Thyroid gland (tissue), 4 donors: Measurements from ENCODE around the gene TASP1. TPM values are rescaled to one million over a fixed set of nuclear protein-coding genes. Genes with fewer than 3 reads are reported as not detected.
"Not testable (repeated sequence)": the region's sequence is repeated elsewhere in the genome, so short reads cannot be mapped to it uniquely, and the experiment has no call there.

Experiments used
- DNase-seq, 2 donors: peaks; one replicate each; pipeline ENCODE4 v3.0.0-alpha.2; 2019
- H3K27ac ChIP-seq, 3 donors: fragments of 200-600 bp; sonication (generic); 1 replicate in 2 of 3; 2 replicates in 1 of 3; pipeline ENCODE4 v1.5.1; 2016 to 2019; ENCODE audit warnings: mild to moderate bottlenecking in 1 of 3, moderate library complexity in 1 of 3
- H3K27me3 ChIP-seq: fragments of 200-600 bp; sonication (generic); one replicate; pipeline ENCODE4 v1.5.1; 2019
- H3K36me3 ChIP-seq, 2 donors: fragments of 200-600 bp; sonication (generic); one replicate each; pipeline ENCODE4 v1.5.1; 2016 to 2019
- H3K4me1 ChIP-seq, 2 donors: fragments of 200-600 bp; sonication (generic); one replicate each; pipeline ENCODE4 v1.5.1; 2017 to 2019
- H3K4me3 ChIP-seq, 3 donors: fragments of 200-600 bp; sonication (generic); replicated peaks in 1 of 3; 1 replicate in 2 of 3; 2 replicates in 1 of 3; pipeline ENCODE4 v1.5.1; 2016; ENCODE audit warnings: mild to moderate bottlenecking in 1 of 3
- H3K9me3 ChIP-seq: fragments of 200-600 bp; sonication (generic); one replicate; pipeline ENCODE4 v1.5.1; 2017
- POLR2A ChIP-seq, 2 donors: fragments of 450-650 bp; IDR thresholded peaks; one replicate each; pipeline ENCODE4 v1.6.1; 2017; ENCODE audit warnings: antibody characterized with exemption in 2 of 2, mild to moderate bottlenecking in 2 of 2, moderate library complexity in 1 of 2
- WGBS, 2 donors: methylation state at CpG; one replicate each; pipeline ENCODE4 v1.1.5; 2017; 5-methylcytosine and 5-hydroxymethylcytosine counted together
- intact Hi-C: fragments of 100-400 bp; cut with DNase I; formaldehyde crosslinking; loops from one replicate; pipeline ENCODE4 v1.15.1; 2023
- total RNA-seq, 4 donors: library from RNA; depleted of rRNA; stranded (reverse); fragments of >200 nt; gene quantifications; one replicate each; pipeline ENCODE4 v1.2.3, GENCODE V29; 2016
- TF ChIP-seq, protein P1 (sequence below), 6 experiments: fragments of 200-600 bp in 3 of 6; fragments of 450-650 bp in 3 of 6; sonication (generic) in 3 of 6; IDR thresholded peaks; one replicate each; pipeline ENCODE4 v1.5.1; 2016 to 2019; ENCODE audit warnings: antibody characterized with exemption in 6 of 6, mild to moderate bottlenecking in 2 of 6, inconsistent platforms in 1 of 6, moderate library complexity in 1 of 6

The TASP1 gene
- total RNA-seq, 4 donors from 2014 or later, result 16.4 to 31.2 (median 23.9) TPM

- H3K36me3 ChIP-seq, result no peaks in the 10 kb centered on the region
- WGBS, 2 donors, result 40 to 41% methylated on average over 11 of the region's 11 CpGs
- H3K27ac ChIP-seq, result no peak overlapping the region
- H3K4me3 ChIP-seq, result no peak overlapping the region
- H3K27me3 ChIP-seq, result no peaks in the 10 kb centered on the region
- no peak for TF ChIP-seq POLR2A (IDR thresholded peaks at IDR 0.05)
- TF ChIP-seq, protein P1, sequence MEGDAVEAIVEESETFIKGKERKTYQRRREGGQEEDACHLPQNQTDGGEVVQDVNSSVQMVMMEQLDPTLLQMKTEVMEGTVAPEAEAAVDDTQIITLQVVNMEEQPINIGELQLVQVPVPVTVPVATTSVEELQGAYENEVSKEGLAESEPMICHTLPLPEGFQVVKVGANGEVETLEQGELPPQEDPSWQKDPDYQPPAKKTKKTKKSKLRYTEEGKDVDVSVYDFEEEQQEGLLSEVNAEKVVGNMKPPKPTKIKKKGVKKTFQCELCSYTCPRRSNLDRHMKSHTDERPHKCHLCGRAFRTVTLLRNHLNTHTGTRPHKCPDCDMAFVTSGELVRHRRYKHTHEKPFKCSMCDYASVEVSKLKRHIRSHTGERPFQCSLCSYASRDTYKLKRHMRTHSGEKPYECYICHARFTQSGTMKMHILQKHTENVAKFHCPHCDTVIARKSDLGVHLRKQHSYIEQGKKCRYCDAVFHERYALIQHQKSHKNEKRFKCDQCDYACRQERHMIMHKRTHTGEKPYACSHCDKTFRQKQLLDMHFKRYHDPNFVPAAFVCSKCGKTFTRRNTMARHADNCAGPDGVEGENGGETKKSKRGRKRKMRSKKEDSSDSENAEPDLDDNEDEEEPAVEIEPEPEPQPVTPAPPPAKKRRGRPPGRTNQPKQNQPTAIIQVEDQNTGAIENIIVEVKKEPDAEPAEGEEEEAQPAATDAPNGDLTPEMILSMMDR (IDR thresholded peaks at IDR 0.05), result no peak
- H3K4me1 ChIP-seq, result no peaks in the 10 kb centered on the region
- no peaks in the 10 kb centered on the region for H3K9me3 ChIP-seq
- DNase-seq, result peak in 1 of 2 donors; percentile 7
- intact Hi-C loops, result no loop called here
These were observed 22.4 kb upstream of the TASP1 start for GRCh38 chr20:13661070-13661685.

DNA sequence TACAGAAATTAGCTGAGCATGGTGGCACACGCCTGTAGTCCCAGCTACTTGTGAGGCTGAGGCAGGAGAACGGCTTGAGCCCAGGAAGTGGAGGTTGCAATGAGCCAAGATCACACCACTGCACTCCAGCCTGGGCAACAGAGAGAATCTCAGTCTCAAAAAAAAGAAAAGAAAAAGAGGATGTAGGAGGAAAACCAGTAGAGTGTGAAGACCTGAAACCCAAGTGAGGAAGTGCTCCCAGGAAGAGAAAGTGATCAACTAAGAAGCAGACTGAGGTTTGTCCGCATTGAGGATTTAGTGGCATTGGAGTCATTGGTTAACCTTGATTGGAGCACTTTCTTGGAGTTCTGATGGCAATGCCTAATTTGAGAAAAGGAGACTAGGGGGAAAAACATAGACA, 20.6 kb upstream of the TASP1 start:
- WGBS, 2 donors, result 86 to 91% methylated on average over 3 of the region's 3 CpGs

DNA sequence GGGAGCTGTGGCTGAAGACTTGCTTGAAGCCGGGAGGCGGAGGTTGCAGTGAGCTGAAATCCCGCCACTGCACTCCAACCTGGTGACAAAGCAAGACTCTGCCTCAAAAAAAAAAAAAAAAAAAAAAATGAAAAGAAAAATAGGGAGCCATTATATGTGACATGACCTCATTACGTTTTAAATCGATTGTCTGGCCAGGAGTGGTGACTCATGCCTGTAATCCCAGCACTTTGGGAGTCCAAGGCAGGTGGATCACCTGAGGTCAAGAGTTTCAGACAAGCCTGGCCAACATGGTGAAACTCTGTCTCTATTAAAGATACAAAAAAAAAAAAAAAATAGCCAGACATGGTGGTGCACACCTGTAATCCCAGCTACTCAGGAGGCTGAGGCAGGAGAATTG, 19.3 kb upstream of the TASP1 start:
- intact Hi-C loops, H3K27me3 ChIP-seq, H3K27ac ChIP-seq, H3K4me1 ChIP-seq, H3K36me3 ChIP-seq, H3K4me3 ChIP-seq, DNase-seq, H3K9me3 ChIP-seq: not testable (repeated sequence)
- 94 to 95% methylated on average over 5 of the region's 5 CpGs for WGBS, 2 donors

More for the DNA sequence above, 20.6 kb upstream of the TASP1 start:
- Histone ChIP-seq H3K4me1 (no peaks in the 10 kb centered on the region), H3K27me3 (no peaks in the 10 kb centered on the region), H3K27ac (no peak overlapping the region), H3K36me3 (no peaks in the 10 kb centered on the region), H3K9me3 (no peaks in the 10 kb centered on the region), H3K4me3 (no peak overlapping the region)
- no peak for DNase-seq
- intact Hi-C loops, result no loop called here
- TF ChIP-seq, protein P1 (IDR thresholded peaks at IDR 0.05), result no peak
- TF ChIP-seq POLR2A (IDR thresholded peaks at IDR 0.05), result no peak

DNA sequence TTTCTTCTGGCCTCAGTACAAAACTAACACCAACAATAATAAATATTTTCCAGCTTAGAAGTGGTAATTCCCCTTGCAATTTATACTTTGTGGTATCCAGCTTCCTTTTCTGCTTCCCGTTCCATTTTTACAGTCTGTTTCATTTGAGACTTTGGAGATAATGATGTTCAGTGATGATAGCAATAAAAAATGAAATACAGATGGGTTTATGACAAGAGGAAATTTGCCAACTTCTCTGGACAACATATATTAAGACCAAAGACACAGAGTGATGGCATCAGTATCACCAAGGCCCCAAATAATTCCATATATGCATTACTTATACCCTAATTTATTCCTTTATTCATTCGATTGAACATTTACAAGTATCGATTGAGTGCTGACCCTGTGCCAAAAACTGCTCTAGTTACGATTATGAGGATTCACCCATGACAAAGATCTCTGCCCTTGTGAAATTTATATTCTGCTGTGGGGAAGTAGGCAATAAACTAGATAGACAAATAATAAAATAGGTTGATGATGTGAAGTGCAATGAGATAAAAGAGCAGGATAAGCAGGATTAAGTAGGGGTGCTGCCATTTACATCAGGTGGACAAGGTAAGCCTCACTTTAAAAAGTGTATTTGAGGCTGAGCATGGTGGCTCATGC, 18.1 kb upstream of the TASP1 start:
- 84% methylated on average over 4 of the region's 4 CpGs for WGBS, 2 donors
- intact Hi-C loops, result no loop called here
- H3K27ac ChIP-seq, result no peak overlapping the region
- no peak overlapping the region for H3K4me3 ChIP-seq
- TF ChIP-seq, protein P1 (IDR thresholded peaks at IDR 0.05), result no peak
- no peak for TF ChIP-seq POLR2A (IDR thresholded peaks at IDR 0.05)
- no peaks in the 10 kb centered on the region for H3K27me3 ChIP-seq
- no peaks in the 10 kb centered on the region for H3K4me1 ChIP-seq
- no peak for DNase-seq
- no peaks in the 10 kb centered on the region for H3K36me3 ChIP-seq
- no peaks in the 10 kb centered on the region for H3K9me3 ChIP-seq

GRCh38 chr20:13654463-13655023, 15.8 kb upstream of the TASP1 start:
- H3K27ac ChIP-seq, result no peak overlapping the region
- H3K27me3 ChIP-seq, result no peaks in the 10 kb centered on the region
- no peaks in the 10 kb centered on the region for H3K9me3 ChIP-seq
- H3K4me1 ChIP-seq, result no peaks in the 10 kb centered on the region
- intact Hi-C loops, result no loop called here
- TF ChIP-seq, protein P1 (IDR thresholded peaks at IDR 0.05), result no peak
- no peak for TF ChIP-seq POLR2A (IDR thresholded peaks at IDR 0.05)
- WGBS, 2 donors, result 79 to 80% methylated on average over 2 of the region's 2 CpGs
- no peak overlapping the region for H3K4me3 ChIP-seq
- DNase-seq, result no peak
- no peaks in the 10 kb centered on the region for H3K36me3 ChIP-seq
